GM12878 (cell line): ENCODE data around the gene MYLK3. TPM values are rescaled to one million over a fixed set of nuclear protein-coding genes. Genes with fewer than 3 reads are reported as not detected.

Experiments
- ATAC-seq: fragments of 200-7000 bp; cut with Tn5 transposase; 3 replicates; pipeline ENCODE4 v1.9.1; 2020; ENCODE audit warnings: mild to moderate bottlenecking, moderate library complexity
- BruUV-seq: library from RNA; stranded (reverse); fragments of 400-500 nt; replicated peaks from 2 replicates; lab custom pipeline; 2021; lab: Mats Ljungman, UMichigan
- CTCF ChIA-PET: fragments of 300-600 bp; sonication (Branson Sonifier 250); formaldehyde crosslinking; extraction: SDS; loops from one replicate; lab custom pipeline; 2021; ENCODE audit warnings: inconsistent platforms; lab: Yijun Ruan, JAX
- POLR2A ChIA-PET: fragments of 350-600 bp; formaldehyde crosslinking; extraction: SDS; loops from one replicate; lab custom pipeline; 2021; ENCODE audit warnings: inconsistent platforms; lab: Charles Lee
- RAD21 ChIA-PET: fragments of 300-600 bp; sonication (Branson Sonifier 250); formaldehyde crosslinking; loops from one replicate; lab custom pipeline; 2023; ENCODE audit warnings: antibody characterized with exemption; ENCODE audit not compliant: unreplicated experiment; lab: Charles Lee
- SMC1A ChIA-PET: fragments of 300-600 bp; sonication (Branson Sonifier 250); formaldehyde crosslinking; loops from one replicate; lab custom pipeline; 2023; ENCODE audit not compliant: unreplicated experiment, uncharacterized antibody; lab: Charles Lee
- DNase-seq: peaks from one replicate; pipeline ENCODE4 v3.0.0-alpha.2; 2011; ENCODE audit warnings: low read depth, low spot score
- FAIRE-seq: peaks from 3 replicates; lab custom pipeline; 2011; peaks lifted over from hg19 to GRCh38; lab: Jason Lieb, UNC
- H2AFZ ChIP-seq: 2 replicates; pipeline ENCODE4 v1.6.0; 2011; ENCODE audit warnings: low read depth, low read length, control low read depth; ENCODE audit not compliant: control insufficient read depth
- H3K27ac ChIP-seq: 2 replicates; pipeline ENCODE4 v1.5.1; 2011; ENCODE audit warnings: control low read depth; ENCODE audit not compliant: control insufficient read depth, insufficient read depth
- H3K27me3 ChIP-seq, 2 experiments: replicated peaks in 1 of 2; 2 replicates each; pipeline versions ENCODE4 v1.6.0 to v1.6.1; 2011; ENCODE audit warnings: low read length in 1 of 2; ENCODE audit not compliant: control insufficient read depth in 2 of 2, insufficient read depth in 2 of 2
- H3K36me3 ChIP-seq, 2 experiments: 2 replicates each; pipeline ENCODE4 v1.5.1; 2011; ENCODE audit warnings: low read length in 1 of 2; ENCODE audit not compliant: control insufficient read depth in 2 of 2, insufficient read depth in 2 of 2
- H3K4me1 ChIP-seq: 2 replicates; pipeline ENCODE4 v1.6.1; 2011; ENCODE audit warnings: mild to moderate bottlenecking, low read length, moderate library complexity, mixed read lengths; ENCODE audit not compliant: control insufficient read depth, insufficient read depth
- H3K4me2 ChIP-seq: 2 replicates; pipeline ENCODE4 v1.6.0; 2011; ENCODE audit warnings: control low read depth; ENCODE audit not compliant: control insufficient read depth, insufficient read depth
- H3K4me3 ChIP-seq: fragments of 200-600 bp; sonication (generic); 2 replicates; pipeline ENCODE4 v1.5.1; 2016
- H3K79me2 ChIP-seq: 2 replicates; pipeline ENCODE4 v1.6.0; 2011; ENCODE audit warnings: low read length; ENCODE audit not compliant: control insufficient read depth, insufficient read depth
- H3K9ac ChIP-seq: 2 replicates; pipeline ENCODE4 v1.8.0; 2011; ENCODE audit warnings: low read length, control low read depth, mixed read lengths; ENCODE audit not compliant: control insufficient read depth, insufficient read depth
- H3K9me3 ChIP-seq: replicated peaks from 3 replicates; pipeline ENCODE4 v1.5.1; 2011; ENCODE audit warnings: mild to moderate bottlenecking, low read length; ENCODE audit not compliant: control insufficient read depth, insufficient read depth
- H4K20me1 ChIP-seq: 2 replicates; pipeline ENCODE4 v1.6.0; 2011; ENCODE audit not compliant: control insufficient read depth, insufficient read depth
- BMI1 ChIP-seq: fragments of 450-650 bp; IDR thresholded peaks from 2 replicates; pipeline ENCODE4 v1.6.1; 2016; ENCODE audit warnings: mild to moderate bottlenecking, moderate library complexity, borderline replicate concordance
- CBX5 ChIP-seq: sonication (generic); IDR thresholded peaks from 2 replicates; pipeline ENCODE4 v1.6.1; 2016; ENCODE audit warnings: low read depth, moderate library complexity, mild to moderate bottlenecking, inconsistent platforms
- CEBPB ChIP-seq, 2 experiments: fragments of 150-350 bp in 1 of 2; IDR thresholded peaks; 2 replicates each; pipeline ENCODE4 v1.6.1; 2012 to 2014; ENCODE audit warnings: low read depth in 2 of 2, low read length in 2 of 2, borderline replicate concordance in 1 of 2, inconsistent platforms in 1 of 2
- CHD2 ChIP-seq: IDR thresholded peaks from 2 replicates; pipeline ENCODE4 v1.6.1; 2011; ENCODE audit warnings: low read depth, low read length, improper control_type of control experiment, borderline replicate concordance
- CREB1 ChIP-seq: IDR thresholded peaks from 2 replicates; pipeline ENCODE4 v1.6.1; 2012; ENCODE audit warnings: low read depth, mild to moderate bottlenecking, inconsistent platforms
- DPF2 ChIP-seq: fragments of 450-650 bp; IDR thresholded peaks from 2 replicates; pipeline ENCODE4 v1.6.1; 2017; ENCODE audit warnings: mild to moderate bottlenecking
- EED ChIP-seq: sonication (generic); IDR thresholded peaks from 2 replicates; pipeline ENCODE4 v1.6.1; 2016; ENCODE audit warnings: antibody characterized with exemption, low read depth
- ETV6 ChIP-seq, 2 experiments: fragments of 450-650 bp in 1 of 2; IDR thresholded peaks in 1 of 2; conservative IDR thresholded peaks in 1 of 2; 2 replicates each; pipeline ENCODE4 v1.6.1; 2014; ENCODE audit warnings: antibody characterized with exemption in 1 of 2, borderline replicate concordance in 1 of 2, low read depth in 1 of 2, mild to moderate bottlenecking in 1 of 2, moderate library complexity in 1 of 2
- FOXK2 ChIP-seq: fragments of 450-650 bp; IDR thresholded peaks from 2 replicates; pipeline ENCODE4 v1.6.1; 2017; ENCODE audit warnings: mild to moderate bottlenecking, moderate library complexity
- HDAC6 ChIP-seq: fragments of 200-600 bp; sonication (generic); IDR thresholded peaks from one replicate; pipeline ENCODE4 v1.8.0; 2017; ENCODE audit warnings: antibody characterized with exemption; ENCODE audit not compliant: unreplicated experiment
- JUNB ChIP-seq: IDR thresholded peaks from 2 replicates; pipeline ENCODE4 v1.6.1; 2016; ENCODE audit warnings: antibody characterized with exemption, mild to moderate bottlenecking
- MYC ChIP-seq: IDR thresholded peaks from 2 replicates; pipeline ENCODE4 v1.6.1; 2011; ENCODE audit warnings: mild to moderate bottlenecking, low read length, moderate library complexity, inconsistent platforms; ENCODE audit not compliant: insufficient read depth, insufficient replicate concordance, insufficient read length, severe bottlenecking
- NR2F1 ChIP-seq: fragments of 450-650 bp; conservative IDR thresholded peaks from 2 replicates; pipeline ENCODE4 v1.6.1; 2017; ENCODE audit warnings: mild to moderate bottlenecking
- SRF ChIP-seq, 2 experiments: IDR thresholded peaks; 2 replicates each; pipeline ENCODE4 v1.6.1; 2011; ENCODE audit warnings: low read depth in 2 of 2, low read length in 2 of 2, mild to moderate bottlenecking in 1 of 2, moderate library complexity in 1 of 2
- STAT1 ChIP-seq: fragments of 450-650 bp; conservative IDR thresholded peaks from 2 replicates; pipeline ENCODE4 v1.6.1; 2014; ENCODE audit warnings: antibody characterized with exemption, mild to moderate bottlenecking
- STAT3 ChIP-seq: IDR thresholded peaks from 2 replicates; pipeline ENCODE4 v1.6.1; 2011; ENCODE audit warnings: low read depth, low read length, improper control_type of control experiment
- SUPT20H ChIP-seq: IDR thresholded peaks from 2 replicates; pipeline ENCODE4 v1.6.1; 2011; ENCODE audit warnings: low read depth, mild to moderate bottlenecking, low read length, moderate library complexity, borderline replicate concordance; ENCODE audit not compliant: control insufficient read depth
- ZNF384 ChIP-seq: IDR thresholded peaks from 2 replicates; pipeline ENCODE4 v1.6.1; 2012; ENCODE audit warnings: low read depth, mild to moderate bottlenecking, low read length, improper control_type of control experiment, borderline replicate concordance
- WGBS: methylation state at CpG from one replicate; pipeline ENCODE4 v1.1.6; 2016; ENCODE audit warnings: low lambda C conversion rate; ENCODE audit not compliant: insufficient replicate concordance, insufficient coverage; ENCODE audit errors: missing lambda C conversion rate; 5-methylcytosine and 5-hydroxymethylcytosine counted together
- in situ Hi-C: fragments of 300-500 bp; cut with MboI; formaldehyde crosslinking; loops from 9 replicates; pipeline ENCODE4 v1.14.3; 2018; ENCODE audit warnings: mixed read lengths
- intact Hi-C: fragments of 100-400 bp; cut with micrococcal nuclease; formaldehyde crosslinking; loops from one replicate; pipeline ENCODE4 v1.14.2; 2022; ENCODE audit not compliant: unreplicated experiment
- polyA plus RNA-seq, 11 experiments: library from polyadenylated mRNA; depleted of rRNA in 4 of 11; unstranded in 6 of 11; stranded (reverse) in 5 of 11; fragments of >200 nt; fragmentation: Nextera tagmentation in 4 of 11; fragmentation: Illumina TruSeq in 1 of 11; extraction: Ambion mirVana in 4 of 11; extraction: Trizol in 1 of 11; gene quantifications; 1 replicate in 1 of 11; 2 replicates in 10 of 11; pipeline versions ENCODE4 v1.2.1 to v1.2.3, GENCODE V29; 2011 to 2016; ENCODE audit warnings: inconsistent platforms in 2 of 11, missing spikeins in 2 of 11, low read depth in 1 of 11
- total RNA-seq, 4 experiments: library from RNA; depleted of rRNA in 3 of 4; stranded (reverse); fragments of >200 nt in 3 of 4; fragmentation: Illumina TruSeq in 1 of 4; extraction: Trizol in 1 of 4; gene quantifications; 2 replicates each; pipeline versions ENCODE4 v1.2.1 to v1.2.3, GENCODE V29; 2013 to 2021
- TF ChIP-seq, protein P1 (sequence below): fragments of 450-650 bp; IDR thresholded peaks from 2 replicates; pipeline ENCODE4 v1.6.1; 2017; ENCODE audit warnings: mild to moderate bottlenecking, low read depth, inconsistent platforms; ENCODE audit not compliant: poor library complexity, severe bottlenecking
- TF ChIP-seq, protein P2 (sequence below): fragments of 450-650 bp; IDR thresholded peaks from 2 replicates; pipeline ENCODE4 v1.6.1; 2017; ENCODE audit warnings: mild to moderate bottlenecking

MYLK3 gene
- total and polyA plus RNA-seq, 10 of the 15 experiments (the other 5 are each of a cell fraction or from before 2014, with no cell fraction given) = 0.02 to 0.46 (median 0.17) TPM

DNA sequence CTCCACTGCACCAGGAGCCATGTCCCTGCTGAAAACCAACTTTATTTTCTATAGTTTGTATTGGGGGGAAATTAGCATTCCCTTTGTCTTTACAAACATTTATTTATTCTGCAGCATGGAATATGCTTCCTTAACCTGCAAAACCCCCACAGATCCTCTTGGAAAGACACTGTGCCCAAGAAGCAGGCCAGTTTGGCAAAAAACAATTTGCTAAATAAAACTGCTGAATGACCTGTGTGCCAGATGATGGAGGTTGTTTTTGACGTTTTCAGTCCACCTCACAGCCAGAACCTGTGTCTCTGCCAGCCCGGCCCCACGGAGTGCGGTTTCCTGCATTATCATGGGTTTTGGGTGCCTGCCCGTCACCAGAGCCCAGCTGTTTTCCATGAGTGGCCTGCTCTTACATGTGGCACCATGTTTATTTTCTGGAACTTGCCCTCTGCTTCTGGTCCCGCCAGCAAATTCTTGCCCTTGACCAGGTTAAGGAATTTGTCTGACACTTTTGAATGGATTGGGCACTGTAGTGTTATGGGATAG, 32.3 kb downstream of the MYLK3 start:
- no peak overlapping the region for H3K4me3 ChIP-seq
- BruUV-seq = no TSS peak
- H3K79me2 ChIP-seq = no peaks in the 10 kb centered on the region
- DNase-seq (no peak), FAIRE-seq (no peak), ATAC-seq (no peak)
- in situ Hi-C loops = no loop called here
- no peaks in the 10 kb centered on the region for H3K27me3 ChIP-seq
- RAD21 ChIA-PET = no interaction called here
- H3K9ac ChIP-seq = no peak overlapping the region
- H3K9me3 ChIP-seq = no peaks in the 10 kb centered on the region
- H3K27ac ChIP-seq = no peak overlapping the region
- intact Hi-C loops = no loop called here
- TF ChIP-seq FOXK2 (no peak), CBX5 (no peak), BMI1 (no peak), MYC (no peak), JUNB (no peak), EED (no peak), STAT1 (no peak), ZNF384 (no peak), CHD2 (no peak), CEBPB (IDR thresholded peaks at IDR 0.05; ENCODE audit: borderline replicate concordance in 1 of 2, low read depth in 2 of 2, low read length in 2 of 2) (no peak), CREB1 (no peak), SUPT20H (no peak), STAT3 (no peak), ETV6 (conservative IDR thresholded peaks at IDR 0.05 in 1 of 2, IDR thresholded peaks at IDR 0.05 in 1 of 2; ENCODE audit: borderline replicate concordance in 1 of 2, low read depth in 1 of 2) (no peak), SRF (IDR thresholded peaks at IDR 0.05; ENCODE audit: low read depth in 2 of 2, low read length in 2 of 2) (no peak), HDAC6 (no peak), DPF2 (no peak), NR2F1 (no peak)
- TF ChIP-seq, protein P1, sequence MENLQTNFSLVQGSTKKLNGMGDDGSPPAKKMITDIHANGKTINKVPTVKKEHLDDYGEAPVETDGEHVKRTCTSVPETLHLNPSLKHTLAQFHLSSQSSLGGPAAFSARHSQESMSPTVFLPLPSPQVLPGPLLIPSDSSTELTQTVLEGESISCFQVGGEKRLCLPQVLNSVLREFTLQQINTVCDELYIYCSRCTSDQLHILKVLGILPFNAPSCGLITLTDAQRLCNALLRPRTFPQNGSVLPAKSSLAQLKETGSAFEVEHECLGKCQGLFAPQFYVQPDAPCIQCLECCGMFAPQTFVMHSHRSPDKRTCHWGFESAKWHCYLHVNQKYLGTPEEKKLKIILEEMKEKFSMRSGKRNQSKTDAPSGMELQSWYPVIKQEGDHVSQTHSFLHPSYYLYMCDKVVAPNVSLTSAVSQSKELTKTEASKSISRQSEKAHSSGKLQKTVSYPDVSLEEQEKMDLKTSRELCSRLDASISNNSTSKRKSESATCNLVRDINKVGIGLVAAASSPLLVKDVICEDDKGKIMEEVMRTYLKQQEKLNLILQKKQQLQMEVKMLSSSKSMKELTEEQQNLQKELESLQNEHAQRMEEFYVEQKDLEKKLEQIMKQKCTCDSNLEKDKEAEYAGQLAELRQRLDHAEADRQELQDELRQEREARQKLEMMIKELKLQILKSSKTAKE = no peak
- TF ChIP-seq, protein P2, sequence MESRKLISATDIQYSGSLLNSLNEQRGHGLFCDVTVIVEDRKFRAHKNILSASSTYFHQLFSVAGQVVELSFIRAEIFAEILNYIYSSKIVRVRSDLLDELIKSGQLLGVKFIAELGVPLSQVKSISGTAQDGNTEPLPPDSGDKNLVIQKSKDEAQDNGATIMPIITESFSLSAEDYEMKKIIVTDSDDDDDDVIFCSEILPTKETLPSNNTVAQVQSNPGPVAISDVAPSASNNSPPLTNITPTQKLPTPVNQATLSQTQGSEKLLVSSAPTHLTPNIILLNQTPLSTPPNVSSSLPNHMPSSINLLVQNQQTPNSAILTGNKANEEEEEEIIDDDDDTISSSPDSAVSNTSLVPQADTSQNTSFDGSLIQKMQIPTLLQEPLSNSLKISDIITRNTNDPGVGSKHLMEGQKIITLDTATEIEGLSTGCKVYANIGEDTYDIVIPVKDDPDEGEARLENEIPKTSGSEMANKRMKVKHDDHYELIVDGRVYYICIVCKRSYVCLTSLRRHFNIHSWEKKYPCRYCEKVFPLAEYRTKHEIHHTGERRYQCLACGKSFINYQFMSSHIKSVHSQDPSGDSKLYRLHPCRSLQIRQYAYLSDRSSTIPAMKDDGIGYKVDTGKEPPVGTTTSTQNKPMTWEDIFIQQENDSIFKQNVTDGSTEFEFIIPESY = no peak
- POLR2A ChIA-PET = no interaction called here
- WGBS = 54% methylated on average over 6 of the region's 6 CpGs
- H3K4me2 ChIP-seq = no peak overlapping the region
- CTCF ChIA-PET = no interaction called here
- H3K4me1 ChIP-seq = peaks cover 10% of the 10 kb centered on the region
- SMC1A ChIA-PET = no interaction called here
- no peaks in the 10 kb centered on the region for H4K20me1 ChIP-seq
- no peaks in the 10 kb centered on the region for H3K36me3 ChIP-seq
- no peak overlapping the region for H2AFZ ChIP-seq
